ENCODE measurements around the gene SLC41A3. TPM values are rescaled to one million over a fixed set of nuclear protein-coding genes. Genes with fewer than 3 reads are reported as not detected.

Gene SLC41A3
- total and polyA plus RNA-seq, 2 of the 8 experiments (the other 6 are each of a cell fraction or from before 2014, with no cell fraction given): 30.2 to 56.4 TPM

- no peak overlapping the region for H2BK120ac ChIP-seq (replicated peaks; ENCODE audit: low read depth, low read length)
- 87% methylated on average over 8 of the region's 8 CpGs; no CpG with 5 or more reads in 1 of the 2 experiments for WGBS, 2 experiments (ENCODE audit: extremely low coverage in 1 of 2, insufficient coverage in 1 of 2, insufficient read length in 1 of 2, insufficient replicate concordance in 2 of 2, low coverage in 1 of 2, low lambda C conversion rate in 2 of 2, missing lambda C conversion rate in 1 of 2)
Observed at GRCh38 chr3:126063358-126063965, 20.5 kb downstream of the SLC41A3 start.

More at GRCh38 chr3:126063358-126063965, 20.5 kb downstream of the SLC41A3 start:
- no peak overlapping the region for H2BK20ac ChIP-seq (ENCODE audit: low read length)
- no peak overlapping the region for H4K8ac ChIP-seq (ENCODE audit: extremely low read depth, insufficient read depth, low read length)
- H3K4me2 ChIP-seq (ENCODE audit: insufficient read depth in 1 of 2, low read depth in 2 of 2, low read length in 2 of 2): no peak overlapping the region
- no peak overlapping the region for H3K4me3 ChIP-seq (ENCODE audit: extremely low read depth in 1 of 4, insufficient read depth in 2 of 4, low read depth in 3 of 4, low read length in 4 of 4)
- DNase-seq (ENCODE audit: low read depth in 1 of 2, low spot score in 2 of 2) (no peak), FAIRE-seq (no peak)
- H3K23me2 ChIP-seq (ENCODE audit: low read depth, low read length): no peaks in the 10 kb centered on the region
- no peaks in the 10 kb centered on the region for H3K27me3 ChIP-seq (replicated peaks in 1 of 4; ENCODE audit: control insufficient read depth in 3 of 4, extremely low read depth in 1 of 4, insufficient read depth in 3 of 4, low read length in 3 of 4)
- no peak overlapping the region for H3K18ac ChIP-seq (ENCODE audit: extremely low read depth, low read length)
- H3K79me1 ChIP-seq (ENCODE audit: low read depth, low read length): no peaks in the 10 kb centered on the region
- no peak overlapping the region for H4K91ac ChIP-seq (replicated peaks; ENCODE audit: insufficient read length, low read length)
- no peaks in the 10 kb centered on the region for H3K36me3 ChIP-seq (ENCODE audit: control insufficient read depth in 2 of 4, insufficient read depth in 4 of 4, low read length in 3 of 4)
- no peak overlapping the region for H3K4ac ChIP-seq (replicated peaks; ENCODE audit: insufficient read length, low read depth, low read length)
- H2AFZ ChIP-seq (ENCODE audit: low read length): no peak overlapping the region
- H3K9ac ChIP-seq (replicated peaks in 1 of 4; ENCODE audit: extremely low read depth in 1 of 4, low read depth in 3 of 4, low read length in 3 of 4): no peak overlapping the region
- no peak overlapping the region for H3K27ac ChIP-seq (ENCODE audit: low read depth, low read length)
- no peak overlapping the region for H3K56ac ChIP-seq (replicated peaks; ENCODE audit: insufficient read length, low read depth, low read length)
- no peak overlapping the region for H3K23ac ChIP-seq (ENCODE audit: insufficient read length)
- no peaks in the 10 kb centered on the region for H3K79me2 ChIP-seq (ENCODE audit: control insufficient read depth in 1 of 2, insufficient read depth in 2 of 2, low read length in 2 of 2)
- no peak overlapping the region for H2BK15ac ChIP-seq (ENCODE audit: low read length)
- no peak overlapping the region for H2BK12ac ChIP-seq (ENCODE audit: low read depth, low read length)
- CTCF ChIA-PET (ENCODE audit: partially characterized antibody): no interaction called here
- H4K5ac ChIP-seq (ENCODE audit: insufficient read length, low read depth, low read length): no peak overlapping the region
- no peak overlapping the region for H2BK5ac ChIP-seq (ENCODE audit: low read depth, low read length)
- H3K4me1 ChIP-seq (replicated peaks in 1 of 4; ENCODE audit: control insufficient read depth in 3 of 4, insufficient read depth in 4 of 4, low read length in 3 of 4): peaks cover 0 to 4% (median 2%) of the 10 kb centered on the region in 4 experiments; a peak in 4 of 7 replicates
- H4K20me1 ChIP-seq (replicated peaks in 1 of 2; ENCODE audit: control insufficient read depth in 1 of 2, insufficient read depth in 2 of 2, low read length in 2 of 2): no peaks in the 10 kb centered on the region
- POLR2A ChIA-PET (ENCODE audit: partially characterized antibody): no interaction called here
- TF ChIP-seq YY1 (IDR thresholded peaks at IDR 0.05; ENCODE audit: low read depth, low read length) (no peak), CHD1 (IDR thresholded peaks at IDR 0.05; ENCODE audit: low read depth, low read length) (no peak), MAFK (IDR thresholded peaks at IDR 0.05; ENCODE audit: low read depth, low read length) (no peak), JUN (IDR thresholded peaks at IDR 0.05; ENCODE audit: low read depth, low read length) (no peak), CBX8 (IDR thresholded peaks at IDR 0.05; ENCODE audit: borderline replicate concordance, low read depth, low read length) (no peak), POLR2A (IDR thresholded peaks at IDR 0.05; ENCODE audit: control extremely low read depth in 1 of 2, low read depth in 2 of 2, low read length in 2 of 2) (no peak), TCF12 (IDR thresholded peaks at IDR 0.05; ENCODE audit: low read depth, low read length) (no peak), KDM4A (IDR thresholded peaks at IDR 0.05; ENCODE audit: low read depth, low read length, severe bottlenecking) (no peak), ZNF274 (IDR thresholded peaks at IDR 0.05; ENCODE audit: borderline replicate concordance, extremely low read depth, low read length) (no peak), EZH2 (IDR thresholded peaks at IDR 0.05; ENCODE audit: low read depth, low read length, severe bottlenecking) (no peak), SAP30 (IDR thresholded peaks at IDR 0.05; ENCODE audit: insufficient read depth, insufficient replicate concordance, low read length) (no peak), TAF1 (IDR thresholded peaks at IDR 0.05; ENCODE audit: low read depth, low read length) (no peak)
- no peaks in the 10 kb centered on the region for H3K9me3 ChIP-seq (ENCODE audit: insufficient read depth in 2 of 2, low read depth in 1 of 2, low read length in 1 of 2)
- no peak overlapping the region for H2AK5ac ChIP-seq (ENCODE audit: low read depth, low read length)
- H3K14ac ChIP-seq (ENCODE audit: insufficient read length): no peak overlapping the region
